HEK293 (cell line): ENCODE measurements around the gene ZNF644.

Source experiments
- GFI1B ChIP-seq: fragments of 450-650 bp; formaldehyde crosslinking; IDR thresholded peaks from 2 replicates; pipeline ENCODE4 v1.5.1; 2016; ENCODE audit warnings: missing biosample characterization, missing genetic modification characterization
- IKZF3 ChIP-seq: fragments of 450-650 bp; IDR thresholded peaks from 2 replicates; pipeline ENCODE4 v1.5.0; 2018; ENCODE audit warnings: missing biosample characterization, mild to moderate bottlenecking, missing genetic modification characterization, moderate library complexity
- OVOL3 ChIP-seq: fragments of 450-650 bp; formaldehyde crosslinking; IDR thresholded peaks from 2 replicates; pipeline ENCODE4 v1.5.1; 2016; ENCODE audit warnings: missing biosample characterization, missing genetic modification characterization
- SCRT1 ChIP-seq: fragments of 450-650 bp; formaldehyde crosslinking; IDR thresholded peaks from 2 replicates; pipeline ENCODE4 v1.5.1; 2016; ENCODE audit warnings: missing biosample characterization, missing genetic modification characterization, borderline replicate concordance
- ZBTB1 ChIP-seq: fragments of 450-650 bp; formaldehyde crosslinking; IDR thresholded peaks from 2 replicates; pipeline ENCODE4 v1.5.1; 2016; ENCODE audit warnings: missing biosample characterization, missing genetic modification characterization
- ZBTB7A ChIP-seq: fragments of 450-650 bp; formaldehyde crosslinking; IDR thresholded peaks from 2 replicates; pipeline ENCODE4 v1.5.1; 2016; ENCODE audit warnings: low read depth, missing biosample characterization, missing genetic modification characterization
- ZBTB8A ChIP-seq: fragments of 450-650 bp; formaldehyde crosslinking; IDR thresholded peaks from 2 replicates; pipeline ENCODE4 v1.5.1; 2016; ENCODE audit warnings: missing biosample characterization, missing genetic modification characterization
- ZFP37 ChIP-seq: fragments of 450-650 bp; formaldehyde crosslinking; IDR thresholded peaks from 2 replicates; pipeline ENCODE4 v1.5.1; 2016; ENCODE audit warnings: missing biosample characterization, missing genetic modification characterization
- ZNF302 ChIP-seq: fragments of 450-650 bp; formaldehyde crosslinking; IDR thresholded peaks from 2 replicates; pipeline ENCODE4 v1.5.1; 2016; ENCODE audit warnings: missing biosample characterization, missing genetic modification characterization, low read depth
- ZNF555 ChIP-seq: fragments of 450-650 bp; formaldehyde crosslinking; conservative IDR thresholded peaks from 2 replicates; pipeline ENCODE4 v1.5.1; 2017; ENCODE audit warnings: missing biosample characterization, mild to moderate bottlenecking, missing genetic modification characterization, inconsistent platforms
- ZNF600 ChIP-seq: fragments of 450-650 bp; formaldehyde crosslinking; IDR thresholded peaks from 2 replicates; pipeline ENCODE4 v1.5.1; 2016; ENCODE audit warnings: missing biosample characterization, missing genetic modification characterization
- ZNF654 ChIP-seq: fragments of 450-650 bp; formaldehyde crosslinking; IDR thresholded peaks from 2 replicates; pipeline ENCODE4 v1.5.1; 2016; ENCODE audit warnings: low read depth, missing biosample characterization, missing genetic modification characterization
- ZNF768 ChIP-seq: fragments of 450-650 bp; formaldehyde crosslinking; IDR thresholded peaks from 2 replicates; pipeline ENCODE4 v1.5.1; 2018; ENCODE audit warnings: missing biosample characterization, mild to moderate bottlenecking, missing genetic modification characterization
- ZNF837 ChIP-seq: fragments of 450-650 bp; formaldehyde crosslinking; IDR thresholded peaks from 2 replicates; pipeline ENCODE4 v1.5.1; 2016; ENCODE audit warnings: missing biosample characterization, missing genetic modification characterization
- ZSCAN23 ChIP-seq: fragments of 450-650 bp; formaldehyde crosslinking; IDR thresholded peaks from 2 replicates; pipeline ENCODE4 v1.5.1; 2016; ENCODE audit warnings: missing biosample characterization, missing genetic modification characterization
- TF ChIP-seq, protein P1 (sequence below): fragments of 450-650 bp; formaldehyde crosslinking; IDR thresholded peaks from 2 replicates; pipeline ENCODE4 v1.5.1; 2016; ENCODE audit warnings: missing biosample characterization, missing genetic modification characterization, borderline replicate concordance
- TF ChIP-seq, protein P2 (sequence below): fragments of 450-650 bp; formaldehyde crosslinking; IDR thresholded peaks from 2 replicates; pipeline ENCODE4 v1.5.1; 2016; ENCODE audit warnings: missing biosample characterization, missing genetic modification characterization
- TF ChIP-seq, protein P3 (sequence below): fragments of 450-650 bp; formaldehyde crosslinking; IDR thresholded peaks from 2 replicates; pipeline ENCODE4 v1.5.1; 2016; ENCODE audit warnings: missing biosample characterization, missing genetic modification characterization, borderline replicate concordance
- TF ChIP-seq, protein P4 (sequence below): fragments of 450-650 bp; formaldehyde crosslinking; IDR thresholded peaks from 2 replicates; pipeline ENCODE4 v1.5.1; 2016; ENCODE audit warnings: missing biosample characterization, missing genetic modification characterization
- TF ChIP-seq, protein P5 (sequence below): fragments of 450-650 bp; formaldehyde crosslinking; IDR thresholded peaks from 2 replicates; pipeline ENCODE4 v1.5.1; 2016; ENCODE audit warnings: missing biosample characterization, missing genetic modification characterization

The ZNF644 gene

DNA sequence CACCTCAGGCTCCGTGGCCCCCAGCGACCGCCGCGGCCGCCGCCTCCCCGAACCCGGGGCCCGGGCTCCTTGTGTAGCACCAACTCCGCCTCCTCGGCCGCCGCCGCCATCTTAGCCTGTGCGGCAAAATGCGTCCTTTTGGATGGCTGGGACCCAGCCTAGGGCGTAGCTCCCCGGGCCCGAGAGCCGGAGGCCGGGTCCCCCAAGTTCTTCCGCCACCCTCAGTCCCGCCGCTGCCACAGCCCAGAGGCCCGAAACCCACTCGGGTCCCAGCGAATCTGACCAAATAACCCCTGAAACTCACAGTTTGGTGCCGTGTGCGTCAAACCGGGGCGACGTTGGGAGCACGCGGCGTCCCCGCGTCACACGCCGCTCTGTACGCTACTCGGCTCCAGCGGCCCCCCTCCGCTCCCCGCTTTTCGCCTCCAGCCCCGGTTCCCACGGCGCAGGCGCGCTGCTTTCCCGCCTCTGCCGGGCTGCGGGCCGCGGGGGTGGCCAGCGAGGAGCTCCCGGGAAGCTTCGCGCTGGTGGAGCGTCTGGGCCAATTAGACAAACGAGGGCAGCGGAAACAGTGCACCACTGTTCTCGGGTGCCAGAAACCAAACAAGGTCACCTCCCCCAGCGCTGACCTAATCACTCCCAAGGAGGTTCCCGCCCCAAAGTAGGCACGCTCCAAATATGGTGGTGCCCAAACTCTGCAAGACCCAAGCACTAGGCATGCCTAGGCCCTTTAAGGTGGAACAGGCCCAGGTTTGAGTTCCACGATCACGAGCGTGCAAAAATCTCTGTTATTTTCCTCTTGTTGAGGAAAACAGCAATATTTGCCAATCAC, at the start of gene ZNF644 (continued):
- TF ChIP-seq, protein P1, sequence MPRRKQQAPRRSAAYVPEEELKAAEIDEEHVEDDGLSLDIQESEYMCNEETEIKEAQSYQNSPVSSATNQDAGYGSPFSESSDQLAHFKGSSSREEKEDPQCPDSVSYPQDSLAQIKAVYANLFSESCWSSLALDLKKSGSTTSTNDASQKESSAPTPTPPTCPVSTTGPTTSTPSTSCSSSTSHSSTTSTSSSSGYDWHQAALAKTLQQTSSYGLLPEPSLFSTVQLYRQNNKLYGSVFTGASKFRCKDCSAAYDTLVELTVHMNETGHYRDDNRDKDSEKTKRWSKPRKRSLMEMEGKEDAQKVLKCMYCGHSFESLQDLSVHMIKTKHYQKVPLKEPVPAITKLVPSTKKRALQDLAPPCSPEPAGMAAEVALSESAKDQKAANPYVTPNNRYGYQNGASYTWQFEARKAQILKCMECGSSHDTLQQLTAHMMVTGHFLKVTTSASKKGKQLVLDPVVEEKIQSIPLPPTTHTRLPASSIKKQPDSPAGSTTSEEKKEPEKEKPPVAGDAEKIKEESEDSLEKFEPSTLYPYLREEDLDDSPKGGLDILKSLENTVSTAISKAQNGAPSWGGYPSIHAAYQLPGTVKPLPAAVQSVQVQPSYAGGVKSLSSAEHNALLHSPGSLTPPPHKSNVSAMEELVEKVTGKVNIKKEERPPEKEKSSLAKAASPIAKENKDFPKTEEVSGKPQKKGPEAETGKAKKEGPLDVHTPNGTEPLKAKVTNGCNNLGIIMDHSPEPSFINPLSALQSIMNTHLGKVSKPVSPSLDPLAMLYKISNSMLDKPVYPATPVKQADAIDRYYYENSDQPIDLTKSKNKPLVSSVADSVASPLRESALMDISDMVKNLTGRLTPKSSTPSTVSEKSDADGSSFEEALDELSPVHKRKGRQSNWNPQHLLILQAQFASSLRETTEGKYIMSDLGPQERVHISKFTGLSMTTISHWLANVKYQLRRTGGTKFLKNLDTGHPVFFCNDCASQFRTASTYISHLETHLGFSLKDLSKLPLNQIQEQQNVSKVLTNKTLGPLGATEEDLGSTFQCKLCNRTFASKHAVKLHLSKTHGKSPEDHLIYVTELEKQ (tag by site-specific recombination) = no peak
- no peak for TF ChIP-seq ZNF837 (tag by site-specific recombination)
- TF ChIP-seq ZBTB1 (tag by site-specific recombination) = no peak
- 0 out of 2 replicates have a peak, but pooled peaks have one; percentile 7 for TF ChIP-seq ZNF600 (tag by site-specific recombination)
- TF ChIP-seq ZBTB8A = peak; percentile 99
- no peak for TF ChIP-seq ZNF654 (tag by site-specific recombination)
- TF ChIP-seq, protein P2, sequence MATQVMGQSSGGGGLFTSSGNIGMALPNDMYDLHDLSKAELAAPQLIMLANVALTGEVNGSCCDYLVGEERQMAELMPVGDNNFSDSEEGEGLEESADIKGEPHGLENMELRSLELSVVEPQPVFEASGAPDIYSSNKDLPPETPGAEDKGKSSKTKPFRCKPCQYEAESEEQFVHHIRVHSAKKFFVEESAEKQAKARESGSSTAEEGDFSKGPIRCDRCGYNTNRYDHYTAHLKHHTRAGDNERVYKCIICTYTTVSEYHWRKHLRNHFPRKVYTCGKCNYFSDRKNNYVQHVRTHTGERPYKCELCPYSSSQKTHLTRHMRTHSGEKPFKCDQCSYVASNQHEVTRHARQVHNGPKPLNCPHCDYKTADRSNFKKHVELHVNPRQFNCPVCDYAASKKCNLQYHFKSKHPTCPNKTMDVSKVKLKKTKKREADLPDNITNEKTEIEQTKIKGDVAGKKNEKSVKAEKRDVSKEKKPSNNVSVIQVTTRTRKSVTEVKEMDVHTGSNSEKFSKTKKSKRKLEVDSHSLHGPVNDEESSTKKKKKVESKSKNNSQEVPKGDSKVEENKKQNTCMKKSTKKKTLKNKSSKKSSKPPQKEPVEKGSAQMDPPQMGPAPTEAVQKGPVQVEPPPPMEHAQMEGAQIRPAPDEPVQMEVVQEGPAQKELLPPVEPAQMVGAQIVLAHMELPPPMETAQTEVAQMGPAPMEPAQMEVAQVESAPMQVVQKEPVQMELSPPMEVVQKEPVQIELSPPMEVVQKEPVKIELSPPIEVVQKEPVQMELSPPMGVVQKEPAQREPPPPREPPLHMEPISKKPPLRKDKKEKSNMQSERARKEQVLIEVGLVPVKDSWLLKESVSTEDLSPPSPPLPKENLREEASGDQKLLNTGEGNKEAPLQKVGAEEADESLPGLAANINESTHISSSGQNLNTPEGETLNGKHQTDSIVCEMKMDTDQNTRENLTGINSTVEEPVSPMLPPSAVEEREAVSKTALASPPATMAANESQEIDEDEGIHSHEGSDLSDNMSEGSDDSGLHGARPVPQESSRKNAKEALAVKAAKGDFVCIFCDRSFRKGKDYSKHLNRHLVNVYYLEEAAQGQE = no peak; the same call in 1 of the 2 replicates
- TF ChIP-seq ZFP37 = 0 out of 2 replicates have a peak, but pooled peaks have one; percentile 57
- no peak for TF ChIP-seq ZNF555 (tag by site-specific recombination)
- peak; percentile 5; the same call in 1 of the 2 replicates for TF ChIP-seq ZNF768 (tag by site-specific recombination)
- TF ChIP-seq, protein P3, sequence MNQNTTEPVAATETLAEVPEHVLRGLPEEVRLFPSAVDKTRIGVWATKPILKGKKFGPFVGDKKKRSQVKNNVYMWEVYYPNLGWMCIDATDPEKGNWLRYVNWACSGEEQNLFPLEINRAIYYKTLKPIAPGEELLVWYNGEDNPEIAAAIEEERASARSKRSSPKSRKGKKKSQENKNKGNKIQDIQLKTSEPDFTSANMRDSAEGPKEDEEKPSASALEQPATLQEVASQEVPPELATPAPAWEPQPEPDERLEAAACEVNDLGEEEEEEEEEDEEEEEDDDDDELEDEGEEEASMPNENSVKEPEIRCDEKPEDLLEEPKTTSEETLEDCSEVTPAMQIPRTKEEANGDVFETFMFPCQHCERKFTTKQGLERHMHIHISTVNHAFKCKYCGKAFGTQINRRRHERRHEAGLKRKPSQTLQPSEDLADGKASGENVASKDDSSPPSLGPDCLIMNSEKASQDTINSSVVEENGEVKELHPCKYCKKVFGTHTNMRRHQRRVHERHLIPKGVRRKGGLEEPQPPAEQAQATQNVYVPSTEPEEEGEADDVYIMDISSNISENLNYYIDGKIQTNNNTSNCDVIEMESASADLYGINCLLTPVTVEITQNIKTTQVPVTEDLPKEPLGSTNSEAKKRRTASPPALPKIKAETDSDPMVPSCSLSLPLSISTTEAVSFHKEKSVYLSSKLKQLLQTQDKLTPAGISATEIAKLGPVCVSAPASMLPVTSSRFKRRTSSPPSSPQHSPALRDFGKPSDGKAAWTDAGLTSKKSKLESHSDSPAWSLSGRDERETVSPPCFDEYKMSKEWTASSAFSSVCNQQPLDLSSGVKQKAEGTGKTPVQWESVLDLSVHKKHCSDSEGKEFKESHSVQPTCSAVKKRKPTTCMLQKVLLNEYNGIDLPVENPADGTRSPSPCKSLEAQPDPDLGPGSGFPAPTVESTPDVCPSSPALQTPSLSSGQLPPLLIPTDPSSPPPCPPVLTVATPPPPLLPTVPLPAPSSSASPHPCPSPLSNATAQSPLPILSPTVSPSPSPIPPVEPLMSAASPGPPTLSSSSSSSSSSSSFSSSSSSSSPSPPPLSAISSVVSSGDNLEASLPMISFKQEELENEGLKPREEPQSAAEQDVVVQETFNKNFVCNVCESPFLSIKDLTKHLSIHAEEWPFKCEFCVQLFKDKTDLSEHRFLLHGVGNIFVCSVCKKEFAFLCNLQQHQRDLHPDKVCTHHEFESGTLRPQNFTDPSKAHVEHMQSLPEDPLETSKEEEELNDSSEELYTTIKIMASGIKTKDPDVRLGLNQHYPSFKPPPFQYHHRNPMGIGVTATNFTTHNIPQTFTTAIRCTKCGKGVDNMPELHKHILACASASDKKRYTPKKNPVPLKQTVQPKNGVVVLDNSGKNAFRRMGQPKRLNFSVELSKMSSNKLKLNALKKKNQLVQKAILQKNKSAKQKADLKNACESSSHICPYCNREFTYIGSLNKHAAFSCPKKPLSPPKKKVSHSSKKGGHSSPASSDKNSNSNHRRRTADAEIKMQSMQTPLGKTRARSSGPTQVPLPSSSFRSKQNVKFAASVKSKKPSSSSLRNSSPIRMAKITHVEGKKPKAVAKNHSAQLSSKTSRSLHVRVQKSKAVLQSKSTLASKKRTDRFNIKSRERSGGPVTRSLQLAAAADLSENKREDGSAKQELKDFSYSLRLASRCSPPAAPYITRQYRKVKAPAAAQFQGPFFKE (tag by site-specific recombination) = no peak
- TF ChIP-seq ZNF302 (tag by site-specific recombination) = no peak
- TF ChIP-seq IKZF3 (tag by site-specific recombination) = peak; percentile 88
- no peak for TF ChIP-seq OVOL3 (tag by site-specific recombination)
- no peak for TF ChIP-seq ZBTB7A
- TF ChIP-seq GFI1B (tag by site-specific recombination) = no peak
- TF ChIP-seq ZSCAN23 (tag by site-specific recombination) = no peak
- TF ChIP-seq, protein P4, sequence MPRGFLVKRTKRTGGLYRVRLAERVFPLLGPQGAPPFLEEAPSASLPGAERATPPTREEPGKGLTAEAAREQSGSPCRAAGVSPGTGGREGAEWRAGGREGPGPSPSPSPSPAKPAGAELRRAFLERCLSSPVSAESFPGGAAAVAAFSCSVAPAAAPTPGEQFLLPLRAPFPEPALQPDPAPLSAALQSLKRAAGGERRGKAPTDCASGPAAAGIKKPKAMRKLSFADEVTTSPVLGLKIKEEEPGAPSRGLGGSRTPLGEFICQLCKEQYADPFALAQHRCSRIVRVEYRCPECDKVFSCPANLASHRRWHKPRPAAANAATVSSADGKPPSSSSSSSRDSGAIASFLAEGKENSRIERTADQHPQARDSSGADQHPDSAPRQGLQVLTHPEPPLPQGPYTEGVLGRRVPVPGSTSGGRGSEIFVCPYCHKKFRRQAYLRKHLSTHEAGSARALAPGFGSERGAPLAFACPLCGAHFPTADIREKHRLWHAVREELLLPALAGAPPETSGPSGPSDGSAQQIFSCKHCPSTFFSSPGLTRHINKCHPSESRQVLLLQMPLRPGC (tag by site-specific recombination) = peak; percentile 33; the same call in 1 of the 2 replicates
- no peak for TF ChIP-seq SCRT1 (tag by site-specific recombination)
- TF ChIP-seq, protein P5, sequence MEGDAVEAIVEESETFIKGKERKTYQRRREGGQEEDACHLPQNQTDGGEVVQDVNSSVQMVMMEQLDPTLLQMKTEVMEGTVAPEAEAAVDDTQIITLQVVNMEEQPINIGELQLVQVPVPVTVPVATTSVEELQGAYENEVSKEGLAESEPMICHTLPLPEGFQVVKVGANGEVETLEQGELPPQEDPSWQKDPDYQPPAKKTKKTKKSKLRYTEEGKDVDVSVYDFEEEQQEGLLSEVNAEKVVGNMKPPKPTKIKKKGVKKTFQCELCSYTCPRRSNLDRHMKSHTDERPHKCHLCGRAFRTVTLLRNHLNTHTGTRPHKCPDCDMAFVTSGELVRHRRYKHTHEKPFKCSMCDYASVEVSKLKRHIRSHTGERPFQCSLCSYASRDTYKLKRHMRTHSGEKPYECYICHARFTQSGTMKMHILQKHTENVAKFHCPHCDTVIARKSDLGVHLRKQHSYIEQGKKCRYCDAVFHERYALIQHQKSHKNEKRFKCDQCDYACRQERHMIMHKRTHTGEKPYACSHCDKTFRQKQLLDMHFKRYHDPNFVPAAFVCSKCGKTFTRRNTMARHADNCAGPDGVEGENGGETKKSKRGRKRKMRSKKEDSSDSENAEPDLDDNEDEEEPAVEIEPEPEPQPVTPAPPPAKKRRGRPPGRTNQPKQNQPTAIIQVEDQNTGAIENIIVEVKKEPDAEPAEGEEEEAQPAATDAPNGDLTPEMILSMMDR (tag by site-specific recombination) = no peak
